OCI-M2 (cell line): ENCODE data around the gene COL23A1.
"Not testable (repeated sequence)": the region's sequence is repeated elsewhere in the genome, so short reads cannot be mapped to it uniquely, and the experiment has no call there.

Source experiments
- DNase-seq: peaks from one replicate; lab custom pipeline; 2025; ENCODE audit not compliant: unreplicated experiment; lab: John Stamatoyannopoulos, UW

COL23A1 gene

DNA sequence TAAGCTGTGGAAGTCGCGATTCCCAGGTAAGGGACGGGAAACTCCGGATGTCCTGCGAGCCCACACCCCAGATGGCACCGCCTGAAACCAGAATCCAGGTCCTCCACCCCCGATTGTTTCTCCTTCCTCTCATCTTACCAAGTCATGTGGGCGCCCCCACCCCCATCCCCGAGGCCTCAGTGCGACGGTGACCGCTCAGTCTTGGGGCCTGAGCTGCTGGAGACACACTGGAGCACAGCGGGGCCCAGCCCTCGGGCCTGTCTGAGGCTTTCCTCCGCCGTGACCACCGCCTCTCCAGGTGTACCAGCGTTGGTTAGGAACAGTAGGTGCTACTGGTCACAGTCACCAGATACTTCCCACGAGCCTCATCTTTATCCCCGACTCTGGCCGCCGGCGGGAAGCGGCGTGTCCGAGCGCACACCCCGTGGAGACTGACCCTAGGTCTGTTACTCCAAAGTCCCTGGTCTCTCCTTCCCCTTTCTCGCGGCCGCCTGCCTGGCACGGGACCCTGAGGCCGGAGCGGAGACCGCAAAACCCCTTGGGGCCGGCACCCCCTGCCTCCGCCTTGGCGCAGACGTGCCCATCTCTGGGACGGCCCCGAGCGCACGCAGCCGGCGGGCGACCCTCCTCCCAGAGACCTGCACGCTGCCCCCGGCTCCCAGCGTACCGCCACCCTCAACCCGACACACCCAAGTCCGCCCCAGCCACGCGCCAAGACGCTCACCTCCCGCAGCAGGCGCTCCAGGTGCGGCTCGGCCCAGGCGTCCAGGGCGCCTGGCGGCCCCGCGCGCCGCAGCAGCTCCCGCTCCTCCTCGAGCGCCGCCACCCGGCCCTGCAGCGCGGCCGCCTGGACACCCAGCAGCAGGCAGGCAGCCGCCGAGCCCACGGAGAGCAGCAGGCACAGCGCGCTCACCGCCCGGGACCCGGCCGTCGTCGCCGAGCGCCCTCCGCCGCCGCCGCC, 733 bp downstream of the COL23A1 start:
- DNase-seq = no peak

GRCh38 chr5:178588769-178589168, 1.4 kb downstream of the COL23A1 start:
- no peak for DNase-seq

- DNase-seq = no peak
Observed at GRCh38 chr5:178587763-178588611, 2.2 kb downstream of the COL23A1 start.

- DNase-seq = no peak
Observed at GRCh38 chr5:178586396-178586795, 3.8 kb downstream of the COL23A1 start.

- DNase-seq = not testable (repeated sequence)
Observed at GRCh38 chr5:178585421-178585820, 4.8 kb downstream of the COL23A1 start.

GRCh38 chr5:178583279-178583678, 6.9 kb downstream of the COL23A1 start:
- no peak for DNase-seq

DNA sequence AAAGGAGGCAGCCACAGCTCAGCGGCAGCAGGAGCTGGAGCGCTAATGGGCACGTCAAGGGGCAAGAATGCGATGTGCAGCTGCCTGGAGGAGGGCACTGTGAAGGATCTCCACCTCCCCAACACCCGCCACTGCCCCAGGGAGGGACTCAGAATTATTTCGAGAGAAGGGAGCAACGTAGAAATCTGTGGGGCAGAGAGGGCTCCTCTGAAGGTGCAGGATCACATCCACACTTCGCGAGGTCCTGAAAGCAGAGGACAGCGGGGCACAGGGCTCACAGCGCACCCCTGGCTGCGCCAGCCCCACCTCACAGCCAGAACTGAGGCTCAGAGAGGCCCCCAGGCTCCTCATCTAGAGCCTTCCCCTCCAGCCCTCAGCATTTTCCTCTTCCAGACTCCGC, 7.9 kb downstream of the COL23A1 start:
- no peak for DNase-seq

DNA sequence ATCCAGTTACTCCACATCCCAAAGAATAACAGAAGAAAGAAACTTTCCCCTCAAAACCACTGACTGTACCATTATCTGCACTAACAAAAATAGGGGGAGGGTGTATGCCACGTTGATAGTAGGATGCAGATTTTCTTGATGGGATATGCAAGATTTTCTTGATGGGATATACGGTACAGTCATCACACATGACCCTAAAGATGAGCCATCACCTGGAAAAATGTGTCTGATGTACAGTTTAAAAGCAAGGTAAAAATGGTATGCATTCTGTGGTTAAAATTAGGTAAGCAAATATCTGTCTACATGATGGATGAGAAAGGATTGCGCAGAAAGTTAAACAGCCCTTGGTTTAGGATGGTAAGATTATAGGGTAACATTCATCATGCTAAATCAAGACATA, 8.6 kb downstream of the COL23A1 start:
- DNase-seq = no peak

DNA sequence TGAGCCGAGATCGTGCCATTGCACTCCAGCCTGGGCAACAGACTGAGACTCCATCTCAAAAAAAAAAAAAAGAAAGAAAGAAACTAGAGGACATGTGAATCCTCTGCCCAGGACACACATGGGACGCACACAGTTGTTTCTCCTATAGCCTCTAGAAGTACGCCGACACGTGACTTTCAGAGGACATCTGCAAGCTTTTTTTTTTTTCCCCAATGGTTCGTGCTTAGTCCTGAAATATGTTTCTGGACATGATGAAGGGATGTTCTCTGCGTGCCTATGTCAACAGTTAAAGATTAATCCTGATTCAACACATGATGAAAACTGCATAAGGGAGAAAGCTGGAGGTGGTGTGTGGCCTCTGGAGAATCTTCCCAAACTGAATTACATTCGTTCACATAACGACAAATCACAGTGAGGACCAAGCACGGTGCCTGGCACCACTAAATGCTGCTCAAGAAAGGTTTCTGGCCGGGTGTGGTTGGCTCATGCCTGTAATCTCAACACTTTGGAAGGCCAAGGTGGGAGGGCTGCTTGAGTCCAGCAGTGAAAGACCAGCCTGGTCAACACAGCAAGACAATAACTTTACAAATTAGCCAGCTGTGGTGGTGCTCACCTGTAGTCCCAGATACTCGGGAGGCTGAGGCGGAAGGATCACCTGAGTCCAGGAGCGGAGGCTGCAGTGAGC, 9.8 kb downstream of the COL23A1 start:
- no peak for DNase-seq

GRCh38 chr5:178577944-178578343, 12.2 kb downstream of the COL23A1 start:
- no peak for DNase-seq

DNA sequence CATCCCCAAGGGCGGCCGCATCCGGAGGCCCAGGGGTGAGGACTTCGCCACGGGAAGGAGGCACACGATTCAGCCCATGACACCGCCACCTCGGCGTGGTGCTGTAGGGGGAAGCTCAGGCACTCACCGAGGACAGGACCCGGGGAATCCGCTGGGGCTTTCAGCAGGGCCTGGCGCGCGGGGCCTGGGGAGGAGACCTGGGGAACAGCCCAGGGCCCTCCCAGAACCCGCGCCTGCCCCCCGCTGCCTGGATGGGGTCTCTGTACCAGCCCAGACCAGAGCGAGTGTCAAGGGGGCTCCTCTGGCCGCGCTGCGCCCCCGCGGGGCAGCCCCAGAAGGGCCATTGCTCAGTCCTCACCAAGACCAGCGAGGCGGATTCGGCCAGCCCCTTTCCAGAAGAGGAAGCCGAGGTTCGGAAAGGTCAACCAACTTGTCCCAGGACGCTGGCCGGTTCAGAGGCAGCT, 12.8 kb downstream of the COL23A1 start:
- DNase-seq = no peak

DNA sequence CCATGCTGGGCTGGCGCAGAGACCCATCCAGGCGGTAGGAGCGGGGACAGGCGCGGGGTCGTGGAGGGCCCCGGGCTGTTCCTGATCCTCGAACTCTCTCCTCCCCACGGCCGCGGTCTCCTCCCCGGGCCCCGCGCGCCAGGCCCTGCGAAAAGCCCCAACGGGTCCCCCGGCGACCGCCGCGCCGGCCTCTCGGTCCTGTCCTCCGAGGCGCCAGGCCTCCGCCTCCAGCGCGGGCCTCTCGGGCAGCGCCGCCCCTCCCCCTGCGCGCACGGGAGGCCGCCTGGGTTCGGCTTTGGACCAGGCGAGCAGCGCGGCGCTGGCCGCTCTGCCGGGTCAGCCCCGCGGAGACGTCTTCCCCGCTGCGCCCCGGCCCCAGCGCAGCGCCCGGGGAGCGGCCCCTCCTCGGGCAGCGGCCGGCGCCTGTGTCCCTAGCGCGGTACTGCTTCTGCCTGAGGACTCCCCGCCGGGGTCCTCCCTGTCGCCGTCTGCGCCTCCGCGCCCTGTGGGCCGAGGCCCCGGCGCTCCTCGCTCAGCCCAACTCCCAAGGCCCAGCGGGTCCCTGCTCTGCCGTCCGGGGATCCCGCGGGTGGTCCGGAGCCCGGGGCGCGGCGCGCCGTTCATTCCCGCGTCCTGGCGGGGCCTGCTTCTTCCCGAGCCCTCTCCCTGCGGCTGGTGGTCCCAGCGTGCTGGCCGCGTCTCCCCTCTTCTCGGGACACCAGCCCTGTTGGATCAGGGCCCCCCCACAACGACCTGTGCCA, 13.4 kb downstream of the COL23A1 start:
- DNase-seq = no peak

DNA sequence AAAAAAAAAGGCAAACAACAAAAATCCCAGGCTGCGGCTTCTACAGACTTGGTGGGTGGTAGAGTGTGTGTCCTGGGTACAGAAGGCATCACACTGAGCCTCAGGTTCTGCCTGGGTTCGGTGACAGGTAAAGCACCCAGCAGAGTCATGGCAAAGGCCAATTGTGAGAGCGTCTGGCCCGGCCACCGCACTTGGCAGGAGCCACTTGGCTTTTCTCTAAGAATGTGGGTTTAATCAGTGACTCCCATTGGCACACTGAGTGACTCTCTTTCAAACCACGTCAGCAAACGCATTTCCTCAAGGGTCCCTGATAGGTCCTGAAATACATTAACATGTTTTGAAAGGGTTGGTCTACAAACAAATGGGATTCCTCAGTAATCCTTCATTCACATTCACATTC, 17.0 kb downstream of the COL23A1 start:
- DNase-seq = no peak

- DNase-seq = no peak
Observed at GRCh38 chr5:178572617-178573016, 17.6 kb downstream of the COL23A1 start.

DNA sequence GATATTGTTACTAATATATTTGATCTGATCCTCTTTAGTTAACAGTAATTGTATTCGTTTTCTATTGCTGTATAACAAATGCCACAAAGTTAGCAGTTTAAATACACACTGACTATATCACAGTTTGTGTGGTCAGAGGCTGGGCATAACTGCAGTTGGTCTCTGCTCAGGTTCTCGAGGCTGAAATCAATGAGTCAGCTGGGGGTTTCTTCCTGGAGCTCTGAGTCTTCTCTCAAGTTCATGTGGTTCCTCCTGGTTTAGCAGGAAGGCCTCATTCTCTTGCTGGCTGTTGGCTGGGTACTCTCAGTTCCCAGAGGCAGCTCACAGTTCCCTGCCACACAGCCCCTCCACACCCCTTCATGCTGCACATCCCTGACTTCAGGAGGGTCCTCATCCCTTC, 20.7 kb downstream of the COL23A1 start:
- no peak for DNase-seq

DNA sequence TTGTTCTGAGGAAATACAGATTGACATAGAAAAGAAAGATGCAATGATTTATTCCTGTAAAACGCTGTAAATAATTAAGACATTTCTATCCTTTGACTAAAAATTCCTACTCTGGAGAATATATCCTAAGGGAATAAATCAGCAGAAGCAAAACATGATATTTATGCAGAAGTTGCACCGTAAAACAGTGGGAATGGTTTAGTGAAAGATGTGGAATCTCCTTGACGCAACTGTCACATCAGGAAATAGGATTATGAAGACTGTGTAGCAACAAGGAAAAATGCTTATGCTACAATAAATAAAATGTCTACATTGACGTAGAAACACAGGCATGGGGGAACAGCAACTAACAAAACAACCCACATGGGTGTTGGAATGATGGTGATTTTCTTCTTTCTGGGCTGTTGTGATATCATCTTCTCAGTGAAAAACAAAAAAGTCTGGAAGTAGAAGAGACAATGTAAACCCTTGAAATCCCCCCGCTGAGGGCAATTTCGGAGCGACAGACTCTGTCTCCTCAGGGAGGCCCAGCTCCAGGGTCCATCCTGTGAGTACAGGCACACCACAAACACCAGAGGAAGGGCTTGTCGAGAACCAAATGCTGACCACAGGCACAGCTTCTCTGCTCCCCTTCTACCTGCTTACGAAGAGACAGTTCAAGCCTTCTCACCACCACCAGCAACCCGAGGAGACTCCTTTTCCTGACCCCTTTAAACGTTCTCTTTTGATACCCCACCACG, 25.2 kb downstream of the COL23A1 start:
- DNase-seq = no peak

GRCh38 chr5:178564397-178564796, 25.8 kb downstream of the COL23A1 start:
- DNase-seq = no peak

DNA sequence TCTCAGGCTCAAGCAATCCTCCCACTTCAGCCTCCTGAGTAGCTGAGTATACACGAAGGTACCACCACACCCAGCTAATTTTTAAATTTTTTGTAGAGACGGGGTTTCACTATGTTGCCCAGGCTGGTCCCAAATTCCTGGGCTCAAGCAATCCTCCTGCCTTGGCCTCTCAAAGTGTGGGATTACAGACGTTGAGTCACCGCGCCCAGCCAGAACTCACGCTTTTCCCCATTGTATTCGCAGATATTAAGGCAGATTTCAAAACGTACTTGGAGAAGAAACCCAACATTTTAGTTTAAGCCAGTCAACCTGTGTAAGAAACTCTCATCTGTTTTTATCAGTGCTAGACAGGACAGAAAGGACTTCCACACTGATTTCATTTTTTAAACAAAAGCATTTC, 26.6 kb downstream of the COL23A1 start:
- no peak for DNase-seq

DNA sequence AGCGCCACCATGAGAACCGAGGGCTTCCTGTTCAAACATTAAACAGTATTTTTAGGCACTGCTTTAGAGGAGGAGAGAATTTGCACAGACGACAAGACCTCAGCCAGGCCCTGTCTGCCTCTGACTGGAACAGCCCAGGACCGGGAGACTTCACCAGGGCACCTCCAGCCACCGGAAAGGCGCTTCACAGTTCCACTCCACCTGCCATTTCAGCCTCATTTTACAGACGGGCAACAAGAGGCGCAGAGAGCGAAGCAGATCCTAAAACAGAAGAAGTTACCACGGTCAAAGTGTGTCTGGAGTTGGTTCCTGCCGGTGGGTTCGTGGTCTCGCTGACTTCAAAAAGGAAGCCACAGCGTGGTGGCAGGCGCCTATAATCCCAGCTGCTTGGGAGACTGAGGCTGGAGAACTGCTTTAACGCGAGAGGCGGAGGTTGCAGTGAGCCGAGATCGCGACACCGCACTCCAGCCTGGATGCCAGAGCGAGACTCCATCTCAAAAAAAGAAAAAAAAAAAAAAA, 28.4 kb downstream of the COL23A1 start:
- no peak for DNase-seq

DNA sequence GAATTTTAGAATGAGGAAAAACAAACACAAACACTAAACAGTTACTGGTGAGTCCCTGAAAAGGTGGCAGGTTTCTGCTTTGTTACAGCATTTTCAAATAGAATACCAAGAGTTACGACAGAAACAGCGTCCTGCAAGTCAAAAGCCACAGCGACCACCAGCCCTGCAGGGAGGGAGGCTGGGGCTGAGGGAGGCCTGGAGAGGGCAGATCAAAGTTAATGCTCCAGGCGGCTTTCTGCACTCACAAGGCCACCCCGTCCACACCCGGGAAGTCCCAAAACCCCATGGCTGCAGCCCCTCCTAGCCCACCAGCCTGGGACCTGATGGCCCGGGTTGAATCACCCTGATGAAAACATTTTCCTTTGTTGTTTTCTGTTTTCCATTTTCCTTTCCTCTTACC, 29.3 kb downstream of the COL23A1 start:
- no peak for DNase-seq
